Measurements from ENCODE around the gene BFSP2.
"Not testable (repeated sequence)": the region's sequence is repeated elsewhere in the genome, so short reads cannot be mapped to it uniquely, and the experiment has no call there.

BFSP2 gene

DNA sequence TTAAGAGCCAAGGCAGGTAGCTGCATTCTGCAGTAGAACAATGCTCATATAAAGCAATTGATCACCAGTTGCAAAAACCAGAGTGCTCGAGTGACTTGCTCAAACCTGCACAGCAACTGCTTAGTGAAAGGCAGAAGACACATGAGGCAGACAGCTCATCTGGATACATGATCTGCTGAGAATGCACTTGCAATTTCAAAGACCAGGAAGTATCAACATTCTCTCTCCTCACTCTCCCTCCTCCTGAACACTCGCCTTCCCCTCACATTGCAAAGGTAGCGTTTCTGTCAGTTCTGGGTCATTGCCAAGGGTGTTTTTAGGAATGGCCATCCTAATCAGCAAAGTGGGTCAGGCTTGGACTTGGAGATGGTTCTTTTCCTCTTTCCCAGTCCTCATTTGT lies 61.0 kb downstream of the BFSP2 start:
- DNase-seq = no peak

GRCh38 chr3:133461291-133461690 lies 61.4 kb downstream of the BFSP2 start:
- DNase-seq = no peak

DNA sequence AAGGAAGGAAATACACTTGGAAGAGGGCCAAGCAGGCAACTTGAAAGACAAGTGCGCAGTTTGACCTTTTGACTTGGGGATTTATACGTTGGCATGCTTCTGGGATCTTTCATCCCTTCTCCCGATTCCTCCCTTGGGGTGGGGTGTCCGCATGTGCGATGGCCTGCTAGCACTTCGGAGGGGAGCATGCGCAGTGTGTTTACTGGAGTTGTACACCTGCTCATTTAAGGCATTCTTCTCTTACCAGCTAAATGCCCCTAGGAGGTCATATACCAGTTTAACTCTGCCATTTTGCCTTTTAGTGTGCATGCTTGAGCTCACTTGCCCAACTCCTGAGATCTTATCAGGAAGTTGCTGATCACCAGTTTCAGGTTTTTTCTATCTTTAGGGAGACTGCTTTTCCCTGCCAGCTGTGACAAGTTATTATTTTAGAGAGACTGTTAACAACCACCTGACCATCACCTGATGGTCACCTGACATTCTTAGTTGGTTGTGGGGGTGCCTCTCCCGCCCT lies 63.5 kb downstream of the BFSP2 start:
- no peak for DNase-seq

GRCh38 chr3:133464573-133464972 lies 64.7 kb downstream of the BFSP2 start:
- DNase-seq = no peak

GRCh38 chr3:133466531-133467386 lies 66.9 kb downstream of the BFSP2 start:
- no peak for DNase-seq

GRCh38 chr3:133467780-133468179 lies 67.9 kb downstream of the BFSP2 start:
- no peak for DNase-seq

- no peak for DNase-seq
Observed at GRCh38 chr3:133468251-133468721, 68.4 kb downstream of the BFSP2 start.

DNA sequence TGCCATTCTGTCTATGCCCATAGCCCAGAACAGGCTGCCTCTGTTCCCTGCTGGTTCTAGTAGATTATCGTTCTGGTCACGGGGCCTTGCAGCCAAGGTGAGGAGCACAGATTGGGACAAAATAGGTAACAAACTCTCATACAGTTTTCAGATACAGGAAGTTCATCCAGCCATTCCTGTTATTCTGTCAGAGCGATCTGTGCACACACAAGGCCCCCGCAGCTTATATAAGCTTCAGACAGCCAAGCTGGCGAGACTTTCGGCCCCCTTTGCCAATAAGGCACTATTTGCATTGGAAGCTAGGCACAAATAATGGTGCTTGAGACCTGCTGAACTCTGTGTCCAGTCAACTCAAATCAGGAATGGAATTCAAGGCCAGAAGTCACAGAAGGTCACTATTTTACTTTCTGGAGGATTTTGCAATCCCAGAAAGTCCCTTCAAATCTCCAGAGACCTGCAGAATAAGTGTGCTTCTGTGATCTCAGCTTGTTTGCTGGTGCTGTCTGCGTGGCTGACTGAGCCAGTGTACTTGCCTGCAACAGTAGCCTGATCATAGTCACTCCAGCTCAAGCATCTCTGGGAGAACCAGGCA lies 69.4 kb downstream of the BFSP2 start:
- DNase-seq = no peak

- DNase-seq = no peak
Observed at GRCh38 chr3:133472242-133472641, 72.4 kb downstream of the BFSP2 start.

GRCh38 chr3:133472889-133473288 lies 73.0 kb downstream of the BFSP2 start:
- no peak for DNase-seq

DNA sequence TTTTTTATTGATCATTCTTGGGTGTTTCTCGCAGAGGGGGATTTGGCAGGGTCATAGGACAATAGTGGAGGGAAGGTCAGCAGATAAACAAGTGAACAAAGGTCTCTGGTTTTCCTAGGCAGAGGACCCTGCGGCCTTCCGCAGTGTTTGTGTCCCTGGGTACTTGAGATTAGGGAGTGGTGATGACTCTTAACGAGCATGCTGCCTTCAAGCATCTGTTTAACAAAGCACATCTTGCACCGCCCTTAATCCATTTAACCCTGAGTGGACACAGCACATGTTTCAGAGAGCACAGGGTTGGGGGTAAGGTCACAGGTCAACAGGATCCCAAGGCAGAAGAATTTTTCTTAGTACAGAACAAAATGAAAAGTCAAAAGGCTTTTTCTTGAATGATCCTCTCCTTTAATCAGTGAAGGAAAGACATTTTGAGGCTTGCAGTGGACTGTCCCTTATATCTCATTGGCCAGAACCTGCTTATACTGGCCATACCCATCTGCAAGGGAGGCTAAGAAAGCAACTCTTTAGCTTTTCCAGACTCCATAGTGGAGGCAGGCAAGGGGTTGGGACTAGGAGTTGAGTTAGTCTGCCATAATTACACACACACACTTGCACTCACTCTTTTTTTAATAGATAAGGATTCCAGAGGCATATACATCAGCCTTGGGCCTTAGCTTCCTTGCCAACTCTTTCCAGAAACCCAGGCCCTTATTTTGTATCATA lies 73.8 kb downstream of the BFSP2 start:
- not testable (repeated sequence) for DNase-seq

- no peak for DNase-seq
Observed at GRCh38 chr3:133474251-133474801, 74.5 kb downstream of the BFSP2 start.

GRCh38 chr3:133474817-133475216 lies 75.0 kb downstream of the BFSP2 start:
- no peak for DNase-seq

DNA sequence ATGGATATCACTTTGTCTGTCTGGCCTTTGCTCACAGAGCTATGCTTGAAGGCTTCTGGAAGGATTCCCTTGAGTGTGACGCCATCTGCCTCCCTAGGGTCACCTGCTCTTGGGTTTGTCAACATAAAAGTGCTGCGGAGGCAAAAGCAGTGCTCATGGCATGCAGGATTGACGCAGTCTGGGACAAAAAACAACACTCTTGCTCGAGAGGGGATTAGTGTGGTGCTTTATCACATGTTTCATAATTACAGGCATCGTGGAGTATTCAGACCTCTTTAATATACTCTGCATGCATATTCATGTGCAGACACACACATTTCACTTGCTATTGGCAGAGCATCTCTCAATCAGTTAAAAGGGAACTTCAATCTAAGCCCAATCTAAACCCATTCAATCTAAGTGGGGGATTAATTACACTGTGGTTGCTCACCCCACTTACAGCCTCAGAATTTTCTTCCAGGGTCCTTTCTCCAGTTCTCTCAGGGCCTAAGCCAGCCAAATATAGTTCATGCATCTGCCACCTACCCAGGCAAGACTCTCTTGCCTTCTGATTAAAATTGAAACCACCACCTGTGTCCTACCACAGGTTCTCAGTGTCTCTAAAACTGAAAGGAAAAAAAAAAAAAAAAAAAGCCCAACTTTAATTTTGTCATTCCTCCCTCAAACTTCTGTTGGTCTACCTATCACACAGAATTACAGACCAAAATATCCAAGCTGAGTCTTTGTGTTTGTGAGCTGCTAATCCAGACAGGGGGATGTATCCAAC lies 75.6 kb downstream of the BFSP2 start:
- DNase-seq = no peak

DNA sequence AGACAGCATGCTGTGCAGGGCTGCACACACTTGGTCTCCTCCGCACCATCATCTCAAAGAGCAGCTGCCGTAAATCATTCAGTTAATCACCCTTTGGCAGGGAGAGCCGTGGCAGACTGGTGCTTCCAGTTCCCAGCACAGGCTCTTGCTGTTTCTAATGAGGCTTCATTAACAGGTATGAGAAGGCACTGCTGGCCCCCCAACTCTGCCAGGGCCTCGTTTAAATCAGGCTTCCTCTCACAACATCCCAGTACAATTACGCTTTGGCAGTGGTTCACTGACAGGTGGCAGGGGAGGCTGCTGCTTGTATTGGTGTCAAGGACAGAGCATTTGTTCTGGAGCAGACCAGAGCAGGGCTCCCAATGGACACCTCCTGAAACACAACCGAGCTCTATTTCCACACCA lies 77.1 kb downstream of the BFSP2 start:
- no peak for DNase-seq

DNA sequence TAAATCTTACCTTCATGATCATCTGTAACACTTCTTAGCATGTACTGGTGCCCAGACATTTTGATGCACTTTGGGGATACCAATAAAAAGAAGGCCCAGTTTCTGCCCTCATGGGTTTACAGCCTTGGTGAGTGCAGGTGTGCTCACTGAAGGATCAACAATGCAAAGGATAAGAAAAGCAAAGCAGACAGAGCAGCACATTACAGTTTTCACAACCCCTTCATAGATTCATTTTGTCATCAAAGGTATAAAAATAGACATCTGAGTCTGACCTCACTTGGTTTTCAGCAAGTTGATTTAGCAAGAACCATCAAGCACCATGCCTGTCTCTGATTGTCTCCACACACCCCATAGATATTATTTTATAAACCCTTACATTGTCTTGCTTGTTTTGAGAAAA lies 77.6 kb downstream of the BFSP2 start:
- no peak for DNase-seq

- DNase-seq = no peak
Observed at GRCh38 chr3:133478624-133479023, 78.8 kb downstream of the BFSP2 start.

DNA sequence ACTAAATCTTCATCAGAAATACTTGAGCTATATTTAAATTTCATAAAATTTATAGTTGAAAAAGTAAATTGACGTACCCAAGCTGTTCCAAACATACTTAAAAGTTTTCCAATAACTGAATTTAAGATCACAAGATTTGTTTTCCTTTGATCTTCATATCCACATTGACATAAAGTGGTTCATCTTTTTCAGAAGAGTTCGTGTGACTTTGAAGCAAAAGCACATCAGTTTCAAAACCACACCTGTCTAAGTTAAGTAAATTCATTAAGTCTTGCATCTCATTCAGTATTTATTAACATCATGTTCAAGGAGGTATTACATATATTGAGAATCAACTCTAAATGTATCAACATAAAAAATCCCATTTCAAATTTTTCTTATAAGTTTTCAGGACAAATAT lies 79.5 kb downstream of the BFSP2 start:
- no peak for DNase-seq

DNA sequence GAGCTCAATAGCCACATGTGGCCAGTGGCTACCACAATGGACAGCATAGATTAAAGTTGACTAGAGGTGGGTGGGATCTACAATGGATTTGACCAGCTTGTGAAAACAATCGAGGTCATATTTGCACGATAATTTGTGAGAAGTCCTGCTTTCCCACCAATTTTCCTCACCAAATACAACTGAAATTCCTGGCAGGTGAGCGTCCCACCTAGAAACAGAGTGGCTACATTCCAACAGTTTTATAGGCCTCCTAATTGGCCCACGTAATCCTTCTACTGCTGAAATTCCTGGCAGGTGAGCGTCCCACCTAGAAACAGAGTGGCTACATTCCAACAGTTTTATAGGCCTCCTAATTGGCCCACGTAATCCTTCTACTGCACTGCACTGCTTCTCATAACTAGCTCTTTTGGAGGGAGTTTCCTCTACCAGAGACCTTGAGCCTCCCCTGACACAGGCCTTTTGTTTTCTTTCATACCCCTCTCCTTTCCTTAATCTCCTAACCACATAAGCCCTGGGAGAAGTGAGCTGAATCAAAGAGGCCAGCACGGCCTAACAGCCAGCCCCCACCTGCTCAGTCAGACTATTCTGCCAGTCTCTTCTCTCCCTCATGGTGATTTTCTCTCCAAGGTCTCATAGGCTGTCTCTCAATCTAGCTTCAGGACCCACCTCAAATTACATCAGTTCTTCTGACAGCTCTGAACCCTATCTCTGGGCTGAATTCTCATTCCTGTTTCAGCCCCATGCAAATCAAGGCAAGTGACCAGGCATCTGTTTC lies 80.2 kb downstream of the BFSP2 start:
- no peak for DNase-seq

DNA sequence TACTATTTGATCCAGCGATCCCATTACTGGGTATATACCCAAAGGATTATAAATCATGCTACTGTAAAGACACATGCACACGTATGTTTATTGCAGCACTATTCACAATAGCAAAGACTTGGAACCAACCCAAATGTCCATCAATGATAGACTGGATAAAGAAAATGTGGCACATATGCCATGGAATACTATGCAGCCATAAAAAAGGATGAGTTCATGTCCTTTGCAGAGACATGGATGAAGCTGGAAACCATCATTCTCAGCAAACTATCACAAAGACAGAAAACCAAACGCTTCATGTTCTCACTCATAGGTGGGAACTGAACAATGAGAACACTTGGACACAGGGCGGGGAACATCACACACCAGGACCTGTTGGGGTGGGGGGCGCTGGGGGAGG lies 82.6 kb downstream of the BFSP2 start:
- DNase-seq = not testable (repeated sequence)

DNA sequence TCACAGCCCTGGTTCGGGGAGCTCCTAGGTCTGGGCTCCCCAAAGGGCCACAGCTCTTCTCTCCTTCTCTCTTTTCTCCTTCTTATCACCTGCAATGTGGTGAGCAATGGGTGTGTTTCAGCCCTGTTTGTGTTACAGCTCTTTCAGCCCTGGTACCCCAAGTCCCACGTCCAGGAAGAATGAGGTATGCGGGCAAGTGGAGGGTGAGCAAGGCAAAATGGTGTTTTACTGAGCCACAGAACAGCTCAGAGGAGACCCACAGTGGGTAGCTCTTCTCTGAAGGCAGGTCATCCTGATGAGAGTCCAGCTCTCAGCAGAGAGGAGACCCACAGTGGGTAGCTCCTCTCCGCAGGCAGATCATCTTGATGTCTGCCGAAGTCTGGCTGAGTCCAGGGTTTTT lies 86.8 kb downstream of the BFSP2 start:
- no peak for DNase-seq

- no peak for DNase-seq
Observed at GRCh38 chr3:133487204-133487603, 87.3 kb downstream of the BFSP2 start.
